Measurements from ENCODE around the gene ZNF497.
"Not testable (repeated sequence)": the region's sequence is repeated elsewhere in the genome, so short reads cannot be mapped to it uniquely, and the experiment has no call there.

Gene ZNF497

GRCh38 chr19:58366585-58367430 is 4.3 kb upstream of the ZNF497 start:
- DNase-seq = no peak

- no peak for DNase-seq
These were observed 1.6 kb upstream of the ZNF497 start for GRCh38 chr19:58364146-58364545.

- peak; percentile 52 for DNase-seq
These were observed 665 bp downstream of the ZNF497 start for GRCh38 chr19:58361900-58362271.

- no peak for DNase-seq
These were observed 4.9 kb downstream of the ZNF497 start for GRCh38 chr19:58357481-58358145.

DNA sequence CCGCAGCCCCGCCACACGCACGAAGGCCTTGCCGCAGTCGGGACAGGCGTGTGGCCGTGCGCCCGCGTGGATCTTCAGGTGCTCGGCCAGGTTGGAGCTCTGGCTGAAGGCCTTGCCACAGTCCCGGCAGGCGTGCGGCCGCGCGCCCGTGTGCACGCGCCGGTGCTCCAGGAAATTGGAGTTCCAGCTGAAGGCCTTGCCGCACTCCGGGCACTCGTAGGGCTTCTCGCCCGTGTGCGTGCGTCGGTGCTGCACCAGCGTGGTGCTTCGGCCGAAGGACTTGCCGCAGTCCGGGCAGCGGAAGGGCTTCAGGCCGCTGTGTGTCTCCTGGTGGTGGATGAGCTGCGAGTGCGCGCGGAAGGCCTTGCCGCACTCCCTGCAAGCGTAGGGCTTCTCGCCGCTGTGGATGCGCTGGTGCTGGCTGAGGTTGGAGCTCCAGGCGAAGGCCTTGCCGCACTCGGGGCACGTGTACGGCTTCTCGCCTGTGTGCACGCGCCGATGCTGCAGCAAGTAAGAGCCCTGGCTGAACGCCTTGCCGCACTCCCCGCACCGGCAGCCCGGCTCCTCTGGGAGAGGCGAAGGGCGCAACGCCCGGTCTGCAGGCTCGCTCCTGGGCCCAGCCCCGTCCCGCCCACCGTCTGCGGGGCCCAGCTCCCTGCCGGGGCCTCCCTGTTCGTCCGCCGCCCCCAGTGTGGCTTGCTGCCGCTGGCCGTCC is 5.6 kb downstream of the ZNF497 start:
- peak; percentile 31 for DNase-seq

- DNase-seq = peak; percentile 51
These were observed 6.4 kb downstream of the ZNF497 start for GRCh38 chr19:58355908-58356765.

DNA sequence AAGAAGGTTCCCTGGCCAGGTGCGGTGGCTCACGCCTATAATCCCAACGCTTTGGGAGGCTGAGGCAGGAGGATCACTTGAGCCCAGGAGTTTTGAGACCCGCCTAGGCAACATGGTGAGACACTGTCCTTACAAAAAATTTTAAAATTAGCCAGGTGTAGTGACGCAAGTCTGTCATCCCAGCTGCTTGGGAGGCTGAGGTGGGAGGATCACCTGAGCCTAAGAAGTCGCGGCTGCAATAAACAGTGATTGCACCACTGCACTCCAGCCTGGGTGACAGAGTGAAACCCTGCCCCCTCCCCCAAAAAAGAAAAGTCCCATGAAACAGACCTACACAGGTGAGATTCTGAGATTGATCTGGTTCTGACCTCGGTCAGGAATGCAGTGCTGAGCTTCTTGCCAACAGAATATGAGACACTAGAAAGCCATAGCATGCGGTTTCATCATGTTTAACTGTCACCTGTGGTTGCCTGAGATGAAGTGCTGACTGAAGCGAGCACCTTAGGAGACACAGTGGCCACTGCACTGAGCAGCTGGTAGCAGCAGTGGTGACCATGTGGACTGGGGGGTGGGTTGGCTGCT is 7.2 kb downstream of the ZNF497 start:
- no peak for DNase-seq

- DNase-seq = no peak
These were observed 8.0 kb downstream of the ZNF497 start for GRCh38 chr19:58354478-58355030.

- DNase-seq = no peak
These were observed 8.7 kb downstream of the ZNF497 start for GRCh38 chr19:58353717-58354477.

- no peak for DNase-seq
These were observed 9.5 kb downstream of the ZNF497 start, which contains the start of gene A1BG for GRCh38 chr19:58352760-58353671. Gene A1BG (minus strand): TSS chr19:58353492. CDS start chr19:58353437, 55 bp downstream.

DNA sequence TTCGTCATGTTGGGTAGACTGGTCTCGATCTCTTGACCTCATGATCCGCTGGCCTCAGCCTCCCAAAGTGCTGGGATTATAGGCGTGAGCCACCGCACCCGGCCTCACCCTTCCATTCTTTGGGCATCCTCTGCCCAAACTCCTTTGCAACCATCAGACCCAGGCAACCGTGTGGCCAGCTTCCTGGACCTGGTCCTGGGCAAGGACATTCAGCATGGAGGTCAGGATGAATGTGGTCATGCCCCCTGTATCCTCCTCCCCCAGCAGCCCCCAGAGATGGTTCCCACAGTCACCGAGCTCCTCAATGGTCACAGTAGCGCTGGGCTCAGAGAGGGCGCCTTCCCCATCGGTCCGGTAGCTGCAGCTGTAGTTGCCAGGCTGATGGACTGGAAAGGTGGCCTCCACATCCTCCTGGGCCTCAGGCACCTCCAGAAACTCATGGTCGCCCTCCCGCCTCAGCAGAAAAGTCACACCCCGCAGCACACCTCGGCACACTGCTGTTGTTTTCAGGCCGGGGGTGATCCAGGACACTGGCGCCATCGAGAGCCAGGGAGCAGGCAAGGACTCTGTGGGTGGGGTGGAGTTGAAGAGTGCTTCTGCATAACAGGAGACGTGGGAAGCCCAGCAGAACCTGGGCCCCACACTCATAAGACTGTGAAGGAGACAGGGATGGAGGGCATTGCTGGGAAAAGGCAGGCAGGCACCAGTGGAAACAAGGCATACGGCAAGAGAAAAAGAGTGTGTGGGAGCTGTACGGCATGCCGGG is 10.4 kb downstream of the ZNF497 start:
- DNase-seq = no peak

DNA sequence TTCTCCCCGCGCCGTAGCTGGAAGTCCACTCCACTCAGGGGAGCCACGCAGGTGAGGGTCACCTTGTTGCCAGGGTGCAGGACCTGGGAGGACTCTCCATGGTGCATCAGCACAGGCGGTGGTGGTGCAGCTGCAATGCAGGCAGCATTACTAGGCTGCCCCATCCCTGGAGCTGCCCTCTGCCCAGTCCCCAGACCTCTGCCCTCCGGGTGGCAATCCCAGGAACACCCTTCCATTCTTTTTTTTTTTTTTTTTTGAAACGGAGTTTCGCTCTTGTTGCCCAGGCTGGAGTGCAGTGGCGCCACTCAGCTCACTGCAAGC is 11.0 kb downstream of the ZNF497 start:
- DNase-seq = no peak

- no peak for DNase-seq
These were observed 11.5 kb downstream of the ZNF497 start for GRCh38 chr19:58350871-58351557.

DNA sequence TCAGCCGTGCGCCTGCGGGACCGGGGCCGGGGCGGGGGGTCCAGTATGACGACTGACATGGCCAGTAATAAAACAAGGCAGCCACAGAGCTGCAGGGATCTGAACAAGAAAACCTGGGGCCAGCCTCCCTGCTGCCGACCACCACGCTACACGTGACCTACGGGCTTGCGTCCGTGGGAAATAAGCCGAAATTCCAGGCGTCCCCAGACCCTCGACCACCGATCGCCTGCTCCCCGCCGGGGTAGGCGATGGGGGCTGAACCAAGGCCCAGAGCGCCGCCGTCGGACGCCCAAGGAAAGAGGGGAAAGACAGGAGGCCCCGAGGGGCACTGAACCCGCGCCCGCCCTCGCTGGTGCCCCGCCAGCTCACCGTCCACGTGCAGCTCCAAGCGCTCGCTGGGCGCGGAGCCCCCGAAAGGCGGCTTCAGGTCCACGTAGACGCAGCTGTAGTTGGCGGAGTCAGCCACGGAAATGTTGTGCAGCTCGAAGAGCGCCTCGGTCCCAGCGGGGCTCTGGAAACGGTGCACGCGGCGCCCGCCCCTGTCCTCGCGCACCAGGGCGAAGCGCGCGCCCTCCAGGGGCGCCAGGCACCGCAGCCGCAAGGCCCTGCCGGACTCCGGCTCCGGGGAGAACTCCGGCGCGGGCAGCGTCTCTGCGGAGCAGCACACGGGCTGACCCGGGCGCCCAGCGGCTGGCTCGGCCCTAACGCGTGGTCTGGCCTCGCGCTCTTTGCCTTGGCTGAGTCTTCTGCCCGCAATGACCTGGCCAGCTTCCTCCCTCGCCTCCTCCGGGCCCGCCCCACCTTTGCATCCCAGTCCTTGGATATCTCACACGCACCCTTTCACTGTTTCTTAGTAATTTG is 12.3 kb downstream of the ZNF497 start:
- DNase-seq = no peak

DNA sequence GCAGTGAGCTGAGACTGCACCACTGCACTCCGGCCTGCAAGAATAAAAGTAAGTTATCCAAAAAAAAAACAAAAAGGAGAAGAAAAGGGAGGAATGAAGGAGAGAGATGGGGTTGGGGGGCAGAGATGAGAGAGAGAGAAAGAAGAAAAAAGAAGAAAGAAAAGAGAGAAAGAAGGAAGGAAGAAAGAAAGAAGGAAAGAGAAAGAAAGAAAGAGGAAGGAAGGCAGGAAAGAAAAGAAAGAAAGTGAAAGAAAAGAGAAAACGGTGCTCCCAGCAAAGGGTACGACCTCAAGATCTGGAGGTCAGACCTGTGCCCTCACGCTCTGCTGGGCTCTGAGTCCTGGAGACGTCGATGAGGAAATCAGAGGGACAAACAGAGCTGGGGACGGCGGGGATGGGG is 13.0 kb downstream of the ZNF497 start:
- DNase-seq = no peak

- not testable (repeated sequence) for DNase-seq
These were observed 14.5 kb downstream of the ZNF497 start for GRCh38 chr19:58348080-58348479.
